ENCODE data around the gene CHAC1.

The CHAC1 gene

GRCh38 chr15:40941068-40941527, 12.2 kb upstream of the CHAC1 start:
- H3K9me2 ChIP-seq (replicated peaks; ENCODE audit: insufficient read depth, low read length): no peaks in the 10 kb centered on the region
- peak overlapping the region; percentile 62 for H3K4me2 ChIP-seq (ENCODE audit: low read depth, low read length, poor library complexity, severe bottlenecking)
- H2AFZ ChIP-seq (ENCODE audit: low read depth, low read length, severe bottlenecking): peak overlapping the region; percentile 95
- H3F3A ChIP-seq (ENCODE audit: insufficient read depth): no peaks in the 10 kb centered on the region
- H3K36me3 ChIP-seq (ENCODE audit: low read length): no peaks in the 10 kb centered on the region
- no peaks in the 10 kb centered on the region for H3K9me3 ChIP-seq (ENCODE audit: insufficient read depth, low read length)
- H3K4me3 ChIP-seq (ENCODE audit: insufficient read depth, low read length, poor library complexity, severe bottlenecking): peak overlapping the region; percentile 51
- TF ChIP-seq EZH2phosphoT487 (conservative IDR thresholded peaks at IDR 0.05; ENCODE audit: low read length): no peak
- TF ChIP-seq CTCF (IDR thresholded peaks at IDR 0.05; ENCODE audit: insufficient read depth, low read length, poor library complexity, severe bottlenecking): no peak
- H3K27me3 ChIP-seq (ENCODE audit: low read length): no peaks in the 10 kb centered on the region
- H3K9ac ChIP-seq (ENCODE audit: low read length): peak overlapping the region; percentile 65
- H3K79me2 ChIP-seq (ENCODE audit: insufficient read depth, low read length): no peaks in the 10 kb centered on the region
- H4K20me1 ChIP-seq (ENCODE audit: low read depth, low read length): no peaks in the 10 kb centered on the region
- H3K27ac ChIP-seq (ENCODE audit: low read depth, low read length): no peak overlapping the region

- H3K9me2 ChIP-seq (replicated peaks; ENCODE audit: insufficient read depth, low read length): no peaks in the 10 kb centered on the region
- H3K36me3 ChIP-seq (ENCODE audit: low read length): no peaks in the 10 kb centered on the region
- no peak overlapping the region for H3K27ac ChIP-seq (ENCODE audit: low read depth, low read length)
- H3K27me3 ChIP-seq (ENCODE audit: low read length): no peaks in the 10 kb centered on the region
- H3K4me2 ChIP-seq (ENCODE audit: low read depth, low read length, poor library complexity, severe bottlenecking): peak overlapping the region; percentile 62
- H3F3A ChIP-seq (ENCODE audit: insufficient read depth): no peaks in the 10 kb centered on the region
- peak overlapping the region; percentile 65 for H3K9ac ChIP-seq (ENCODE audit: low read length)
- H3K4me3 ChIP-seq (ENCODE audit: insufficient read depth, low read length, poor library complexity, severe bottlenecking): peak overlapping the region; percentile 51
- peak overlapping the region; percentile 95 for H2AFZ ChIP-seq (ENCODE audit: low read depth, low read length, severe bottlenecking)
- H3K9me3 ChIP-seq (ENCODE audit: insufficient read depth, low read length): no peaks in the 10 kb centered on the region
- TF ChIP-seq CTCF (IDR thresholded peaks at IDR 0.05; ENCODE audit: insufficient read depth, low read length, poor library complexity, severe bottlenecking) (no peak), EZH2phosphoT487 (conservative IDR thresholded peaks at IDR 0.05; ENCODE audit: low read length) (no peak)
- H3K79me2 ChIP-seq (ENCODE audit: insufficient read depth, low read length): no peaks in the 10 kb centered on the region
- H4K20me1 ChIP-seq (ENCODE audit: low read depth, low read length): no peaks in the 10 kb centered on the region
Measured at GRCh38 chr15:40941528-40942336, 11.5 kb upstream of the CHAC1 start.

- no peaks in the 10 kb centered on the region for H3K9me2 ChIP-seq (replicated peaks; ENCODE audit: insufficient read depth, low read length)
Measured at GRCh38 chr15:40942337-40942854, 10.9 kb upstream of the CHAC1 start.

More at GRCh38 chr15:40942337-40942854, 10.9 kb upstream of the CHAC1 start:
- Histone ChIP-seq H3K27ac (ENCODE audit: low read depth, low read length) (no peak overlapping the region), H3F3A (ENCODE audit: insufficient read depth) (no peaks in the 10 kb centered on the region), H4K20me1 (ENCODE audit: low read depth, low read length) (no peaks in the 10 kb centered on the region), H3K27me3 (ENCODE audit: low read length) (no peaks in the 10 kb centered on the region), H3K9me3 (ENCODE audit: insufficient read depth, low read length) (no peaks in the 10 kb centered on the region), H2AFZ (ENCODE audit: low read depth, low read length, severe bottlenecking) (peak overlapping the region; percentile 95), H3K36me3 (ENCODE audit: low read length) (no peaks in the 10 kb centered on the region), H3K4me3 (ENCODE audit: insufficient read depth, low read length, poor library complexity, severe bottlenecking) (peak overlapping the region; percentile 51), H3K4me2 (ENCODE audit: low read depth, low read length, poor library complexity, severe bottlenecking) (peak overlapping the region; percentile 62), H3K9ac (ENCODE audit: low read length) (peak overlapping the region; percentile 65), H3K79me2 (ENCODE audit: insufficient read depth, low read length) (no peaks in the 10 kb centered on the region)
- no peak for TF ChIP-seq EZH2phosphoT487 (conservative IDR thresholded peaks at IDR 0.05; ENCODE audit: low read length)
- TF ChIP-seq CTCF (IDR thresholded peaks at IDR 0.05; ENCODE audit: insufficient read depth, low read length, poor library complexity, severe bottlenecking): no peak
